ENCODE data around the gene EPC2. TPM values are rescaled to one million over a fixed set of nuclear protein-coding genes. Genes with fewer than 3 reads are reported as not detected.

Gene EPC2
- total and polyA plus RNA-seq, 2 experiments from 2014 or later: 6.3 to 27.0 TPM

- H3K4me1 ChIP-seq (ENCODE audit: insufficient read depth): no peaks in the 10 kb centered on the region
- ATAC-seq (no peak), DNase-seq (ENCODE audit: low spot score) (no peak)
- no peak overlapping the region for H3K27ac Mint-ChIP-seq
- no peaks in the 10 kb centered on the region for H3F3A ChIP-seq (replicated peaks; ENCODE audit: low read depth)
- peaks cover 14% of the 10 kb centered on the region; the same call in 1 of the 2 replicates for H3K36me3 ChIP-seq (ENCODE audit: insufficient read depth)
- H3K9me2 ChIP-seq (ENCODE audit: insufficient read depth): no peaks in the 10 kb centered on the region
- no peaks in the 10 kb centered on the region for H3K27me3 ChIP-seq (ENCODE audit: insufficient read depth)
- H3K9me3 Mint-ChIP-seq: peaks cover 27% of the 10 kb centered on the region
- H4K20me1 ChIP-seq (replicated peaks; ENCODE audit: insufficient read depth): 0 out of 2 replicates have a peak, but pooled peaks cover 5% of the 10 kb centered on the region
- peaks cover 74% of the 10 kb centered on the region for H3K79me2 ChIP-seq (replicated peaks; ENCODE audit: insufficient read depth)
- H3K4me3 Mint-ChIP-seq: no peak overlapping the region
- no peak overlapping the region for H3K4me2 ChIP-seq
- TF ChIP-seq STAT1 (IDR thresholded peaks at IDR 0.05; ENCODE audit: unreplicated experiment) (no peak), CREB1 (CRISPR knock-in tag; IDR thresholded peaks at IDR 0.05; ENCODE audit: low read depth) (no peak)
- H3K4me3 ChIP-seq: no peak overlapping the region
- H3K4me1 Mint-ChIP-seq: no peaks in the 10 kb centered on the region
- no peak overlapping the region for H3K27ac ChIP-seq (ENCODE audit: low read depth)
- peaks cover 61% of the 10 kb centered on the region for H3K36me3 Mint-ChIP-seq (ENCODE audit: low read depth)
- no peak overlapping the region for H2AFZ ChIP-seq
- peaks cover 2% of the 10 kb centered on the region for H3K27me3 Mint-ChIP-seq (ENCODE audit: insufficient read depth, low read depth, poor library complexity)
Observed at GRCh38 chr2:148699830-148700229, 55.3 kb downstream of the EPC2 start.

- H3K36me3 Mint-ChIP-seq (ENCODE audit: low read depth): peaks cover 71% of the 10 kb centered on the region
- DNase-seq (ENCODE audit: low spot score): no peak
- H3K79me2 ChIP-seq (replicated peaks; ENCODE audit: insufficient read depth): peaks cover 75% of the 10 kb centered on the region
Observed at GRCh38 chr2:148701039-148701438, 56.5 kb downstream of the EPC2 start.

More at GRCh38 chr2:148701039-148701438, 56.5 kb downstream of the EPC2 start:
- no peak for ATAC-seq
- Histone ChIP-seq H3K36me3 (ENCODE audit: insufficient read depth) (peaks cover 14% of the 10 kb centered on the region; the same call in 1 of the 2 replicates), H3K27me3 (ENCODE audit: insufficient read depth) (no peaks in the 10 kb centered on the region), H3K4me3 (no peak overlapping the region), H3K9me2 (ENCODE audit: insufficient read depth) (no peaks in the 10 kb centered on the region; the same call in 1 of the 2 replicates), H3F3A (replicated peaks; ENCODE audit: low read depth) (no peaks in the 10 kb centered on the region), H3K4me1 (ENCODE audit: insufficient read depth) (no peaks in the 10 kb centered on the region), H4K20me1 (replicated peaks; ENCODE audit: insufficient read depth) (0 out of 2 replicates have a peak, but pooled peaks cover 5% of the 10 kb centered on the region), H3K27ac (ENCODE audit: low read depth) (no peak overlapping the region), H2AFZ (no peak overlapping the region), H3K4me2 (no peak overlapping the region)
- Mint-ChIP-seq H3K27ac (no peak overlapping the region), H3K27me3 (ENCODE audit: insufficient read depth, low read depth, poor library complexity) (peaks cover 3% of the 10 kb centered on the region), H3K9me3 (peaks cover 35% of the 10 kb centered on the region), H3K4me3 (no peak overlapping the region), H3K4me1 (no peaks in the 10 kb centered on the region)
- no peak for TF ChIP-seq CREB1 (CRISPR knock-in tag; IDR thresholded peaks at IDR 0.05; ENCODE audit: low read depth)
- no peak for TF ChIP-seq REST (IDR thresholded peaks at IDR 0.05; ENCODE audit: unreplicated experiment)
- TF ChIP-seq JUNB (IDR thresholded peaks at IDR 0.05; ENCODE audit: unreplicated experiment): no peak
- TF ChIP-seq EZH2phosphoT487 (IDR thresholded peaks at IDR 0.05; ENCODE audit: unreplicated experiment): no peak
- TF ChIP-seq ZNF114 (CRISPR knock-in tag; IDR thresholded peaks at IDR 0.05): no peak
- TF ChIP-seq ETS1 (IDR thresholded peaks at IDR 0.05): no peak

All from GM23338 (cell line).